HepG2 (cell line): ENCODE measurements around the gene SLC39A3. TPM values are rescaled to one million over a fixed set of nuclear protein-coding genes. Genes with fewer than 3 reads are reported as not detected.

ENCODE experiments used
- GABPA ChIP-seq, 2 experiments: IDR thresholded peaks; 2 replicates each; pipeline ENCODE4 v1.6.1; 2011 to 2016; ENCODE audit warnings: low read depth in 2 of 2, low read length in 1 of 2, missing biosample characterization in 1 of 2, missing genetic modification characterization in 1 of 2
- HCFC1 ChIP-seq: fragments of 150-350 bp; IDR thresholded peaks from 2 replicates; pipeline ENCODE4 v1.6.1; 2014; ENCODE audit warnings: low read depth, low read length
- HDAC2 ChIP-seq: sonication (generic); formaldehyde crosslinking; IDR thresholded peaks from 2 replicates; pipeline ENCODE4 v1.4.0; 2020; ENCODE audit warnings: missing genetic modification reagents
- KDM3A ChIP-seq: IDR thresholded peaks from 2 replicates; pipeline ENCODE4 v1.6.1; 2018; ENCODE audit warnings: low read depth, missing compliant biosample characterization
- NCOA2 ChIP-seq: sonication (generic); formaldehyde crosslinking; IDR thresholded peaks from 2 replicates; pipeline ENCODE4 v1.8.0; 2022; ENCODE audit warnings: inconsistent platforms
- RAD21 ChIP-seq: fragments of 450-650 bp; formaldehyde crosslinking; IDR thresholded peaks from 2 replicates; pipeline ENCODE4 v1.5.0; 2020; ENCODE audit warnings: mild to moderate bottlenecking
- SETDB1 ChIP-seq: sonication (generic); formaldehyde crosslinking; IDR thresholded peaks from 2 replicates; pipeline ENCODE4 v1.5.1; 2020; ENCODE audit warnings: missing genetic modification reagents, mild to moderate bottlenecking, borderline replicate concordance
- ZEB1 ChIP-seq: IDR thresholded peaks from 2 replicates; pipeline ENCODE4 v1.6.1; 2012; ENCODE audit warnings: mild to moderate bottlenecking, low read depth, inconsistent platforms; ENCODE audit not compliant: insufficient replicate concordance
- ZFP82 ChIP-seq: sonication (generic); formaldehyde crosslinking; IDR thresholded peaks from 2 replicates; pipeline ENCODE4 v1.5.1; 2020; ENCODE audit warnings: mild to moderate bottlenecking, missing genetic modification reagents, borderline replicate concordance
- ZNF333 ChIP-seq: sonication (generic); formaldehyde crosslinking; IDR thresholded peaks from 2 replicates; pipeline ENCODE4 v1.4.0; 2020; ENCODE audit warnings: mild to moderate bottlenecking, missing genetic modification reagents, borderline replicate concordance
- ZNF460 ChIP-seq: sonication (generic); formaldehyde crosslinking; IDR thresholded peaks from 2 replicates; pipeline ENCODE4 v1.5.1; 2020; ENCODE audit warnings: missing genetic modification reagents, mild to moderate bottlenecking, borderline replicate concordance
- ZNF484 ChIP-seq: sonication (generic); formaldehyde crosslinking; IDR thresholded peaks from 2 replicates; pipeline ENCODE4 v1.5.1; 2020; ENCODE audit warnings: mild to moderate bottlenecking, low read depth, missing genetic modification reagents, borderline replicate concordance
- polyA plus RNA-seq, 8 experiments: library from polyadenylated mRNA; depleted of rRNA in 3 of 8; stranded (reverse) in 7 of 8; unstranded in 1 of 8; fragments of >200 nt; fragmentation: Illumina TruSeq in 4 of 8; extraction: Trizol in 4 of 8; gene quantifications; 2 replicates each; pipeline versions ENCODE4 v1.2.1 to v1.2.3, GENCODE V29; 2011 to 2016; ENCODE audit warnings: low read depth in 4 of 8, missing spikeins in 1 of 8, mixed read lengths in 1 of 8; ENCODE audit not compliant: insufficient read depth in 1 of 8
- total RNA-seq, 5 experiments: library from RNA; depleted of rRNA; stranded (reverse); fragments of >200 nt; fragmentation: Illumina TruSeq; extraction: Trizol; gene quantifications; 2 replicates each; pipeline ENCODE4 v1.2.3, GENCODE V29; 2016; ENCODE audit warnings: low read depth in 1 of 5
- TF ChIP-seq, protein P1 (sequence below): sonication (generic); formaldehyde crosslinking; conservative IDR thresholded peaks from 2 replicates; pipeline ENCODE4 v1.8.0; 2022; ENCODE audit warnings: mild to moderate bottlenecking, moderate library complexity, missing genetic modification reagents
- TF ChIP-seq, protein P2 (sequence below): IDR thresholded peaks from 2 replicates; pipeline ENCODE4 v1.6.1; 2012; ENCODE audit warnings: inconsistent platforms
- TF ChIP-seq, protein P3 (sequence below): sonication (generic); formaldehyde crosslinking; IDR thresholded peaks from 2 replicates; pipeline ENCODE4 v1.5.0; 2020; ENCODE audit warnings: mild to moderate bottlenecking, missing genetic modification reagents
- TF ChIP-seq, protein P4 (sequence below), 2 experiments: sonication (generic) in 1 of 2; formaldehyde crosslinking in 1 of 2; IDR thresholded peaks; 2 replicates each; pipeline versions ENCODE4 v1.6.1 to v1.9.0; 2014 to 2022; ENCODE audit warnings: antibody characterized with exemption in 1 of 2, borderline replicate concordance in 1 of 2, inconsistent platforms in 1 of 2, low read depth in 1 of 2, missing genetic modification reagents in 1 of 2

SLC39A3 gene
- total and polyA plus RNA-seq, 2 of the 13 experiments (the other 11 are each of a cell fraction or from before 2014, with no cell fraction given): 33.6 to 41.6 TPM

DNA sequence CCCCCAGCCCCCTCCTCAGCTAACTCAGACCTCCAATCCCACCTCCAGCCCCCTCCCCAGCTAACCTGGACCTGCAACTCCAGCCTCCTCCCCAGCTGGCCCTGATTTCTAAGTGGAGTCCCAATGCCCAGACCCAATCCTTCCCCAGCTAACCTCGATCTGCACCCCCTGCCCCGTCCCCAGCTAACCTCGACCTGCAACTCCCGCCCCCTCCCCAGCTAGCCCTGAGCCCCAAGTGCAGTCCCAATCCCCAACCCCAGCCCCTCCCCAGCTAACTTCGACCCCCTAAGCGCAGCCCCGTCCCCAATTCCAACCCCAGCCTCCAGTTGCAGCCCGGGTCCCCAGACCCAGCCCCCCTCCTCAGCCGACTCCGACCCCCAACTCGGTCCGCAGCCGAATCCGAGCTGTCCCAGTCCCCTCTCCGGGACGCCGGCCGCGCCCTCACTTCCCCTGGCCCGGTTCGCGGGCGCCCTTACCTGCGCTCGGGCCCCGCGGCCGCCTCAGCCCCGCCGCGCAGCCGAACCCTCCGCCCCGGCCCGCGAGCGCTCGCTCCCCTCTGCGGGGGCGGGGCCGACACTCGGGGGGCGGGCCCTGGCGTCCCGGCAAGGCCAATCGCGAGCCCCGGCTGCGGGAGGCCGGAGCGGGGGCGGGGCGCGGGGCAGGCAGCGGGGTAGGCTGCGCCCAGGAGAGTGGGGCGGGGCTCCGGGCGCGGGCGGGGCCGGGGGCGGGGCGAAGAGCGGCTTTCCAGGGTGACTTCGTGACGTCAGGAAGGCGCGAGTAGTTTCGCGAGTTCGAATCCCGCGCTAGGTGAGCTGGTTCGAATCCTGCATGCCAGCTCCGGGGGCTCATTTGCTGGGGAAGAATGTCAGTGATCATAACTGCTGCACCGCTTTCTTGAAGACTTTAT, 37.4 kb downstream of the SLC39A3 start, which contains the start of gene GNG7 (continued):
- TF ChIP-seq, protein P1, sequence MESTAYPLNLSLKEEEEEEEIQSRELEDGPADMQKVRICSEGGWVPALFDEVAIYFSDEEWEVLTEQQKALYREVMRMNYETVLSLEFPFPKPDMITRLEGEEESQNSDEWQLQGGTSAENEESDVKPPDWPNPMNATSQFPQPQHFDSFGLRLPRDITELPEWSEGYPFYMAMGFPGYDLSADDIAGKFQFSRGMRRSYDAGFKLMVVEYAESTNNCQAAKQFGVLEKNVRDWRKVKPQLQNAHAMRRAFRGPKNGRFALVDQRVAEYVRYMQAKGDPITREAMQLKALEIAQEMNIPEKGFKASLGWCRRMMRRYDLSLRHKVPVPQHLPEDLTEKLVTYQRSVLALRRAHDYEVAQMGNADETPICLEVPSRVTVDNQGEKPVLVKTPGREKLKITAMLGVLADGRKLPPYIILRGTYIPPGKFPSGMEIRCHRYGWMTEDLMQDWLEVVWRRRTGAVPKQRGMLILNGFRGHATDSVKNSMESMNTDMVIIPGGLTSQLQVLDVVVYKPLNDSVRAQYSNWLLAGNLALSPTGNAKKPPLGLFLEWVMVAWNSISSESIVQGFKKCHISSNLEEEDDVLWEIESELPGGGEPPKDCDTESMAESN: no peak
- TF ChIP-seq RAD21 (CRISPR knock-in tag) (peak; percentile 42; the same call in 1 of the 2 replicates), HDAC2 (CRISPR knock-in tag) (no peak), ZEB1 (no peak), ZFP82 (CRISPR knock-in tag) (no peak), ZNF333 (CRISPR knock-in tag) (no peak), KDM3A (no peak), GABPA (IDR thresholded peaks at IDR 0.05; ENCODE audit: low read depth, low read length) (no peak), GABPA (CRISPR knock-in tag; IDR thresholded peaks at IDR 0.05; ENCODE audit: low read depth) (no peak), NCOA2 (0 out of 2 replicates have a peak, but pooled peaks have one; percentile 9), ZNF484 (CRISPR knock-in tag) (no peak), ZNF460 (CRISPR knock-in tag) (no peak), HCFC1 (no peak), SETDB1 (CRISPR knock-in tag) (no peak)
- TF ChIP-seq, protein P2, sequence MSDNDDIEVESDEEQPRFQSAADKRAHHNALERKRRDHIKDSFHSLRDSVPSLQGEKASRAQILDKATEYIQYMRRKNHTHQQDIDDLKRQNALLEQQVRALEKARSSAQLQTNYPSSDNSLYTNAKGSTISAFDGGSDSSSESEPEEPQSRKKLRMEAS: no peak
- TF ChIP-seq, protein P3, sequence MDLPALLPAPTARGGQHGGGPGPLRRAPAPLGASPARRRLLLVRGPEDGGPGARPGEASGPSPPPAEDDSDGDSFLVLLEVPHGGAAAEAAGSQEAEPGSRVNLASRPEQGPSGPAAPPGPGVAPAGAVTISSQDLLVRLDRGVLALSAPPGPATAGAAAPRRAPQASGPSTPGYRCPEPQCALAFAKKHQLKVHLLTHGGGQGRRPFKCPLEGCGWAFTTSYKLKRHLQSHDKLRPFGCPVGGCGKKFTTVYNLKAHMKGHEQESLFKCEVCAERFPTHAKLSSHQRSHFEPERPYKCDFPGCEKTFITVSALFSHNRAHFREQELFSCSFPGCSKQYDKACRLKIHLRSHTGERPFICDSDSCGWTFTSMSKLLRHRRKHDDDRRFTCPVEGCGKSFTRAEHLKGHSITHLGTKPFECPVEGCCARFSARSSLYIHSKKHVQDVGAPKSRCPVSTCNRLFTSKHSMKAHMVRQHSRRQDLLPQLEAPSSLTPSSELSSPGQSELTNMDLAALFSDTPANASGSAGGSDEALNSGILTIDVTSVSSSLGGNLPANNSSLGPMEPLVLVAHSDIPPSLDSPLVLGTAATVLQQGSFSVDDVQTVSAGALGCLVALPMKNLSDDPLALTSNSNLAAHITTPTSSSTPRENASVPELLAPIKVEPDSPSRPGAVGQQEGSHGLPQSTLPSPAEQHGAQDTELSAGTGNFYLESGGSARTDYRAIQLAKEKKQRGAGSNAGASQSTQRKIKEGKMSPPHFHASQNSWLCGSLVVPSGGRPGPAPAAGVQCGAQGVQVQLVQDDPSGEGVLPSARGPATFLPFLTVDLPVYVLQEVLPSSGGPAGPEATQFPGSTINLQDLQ: no peak
- TF ChIP-seq, protein P4, sequence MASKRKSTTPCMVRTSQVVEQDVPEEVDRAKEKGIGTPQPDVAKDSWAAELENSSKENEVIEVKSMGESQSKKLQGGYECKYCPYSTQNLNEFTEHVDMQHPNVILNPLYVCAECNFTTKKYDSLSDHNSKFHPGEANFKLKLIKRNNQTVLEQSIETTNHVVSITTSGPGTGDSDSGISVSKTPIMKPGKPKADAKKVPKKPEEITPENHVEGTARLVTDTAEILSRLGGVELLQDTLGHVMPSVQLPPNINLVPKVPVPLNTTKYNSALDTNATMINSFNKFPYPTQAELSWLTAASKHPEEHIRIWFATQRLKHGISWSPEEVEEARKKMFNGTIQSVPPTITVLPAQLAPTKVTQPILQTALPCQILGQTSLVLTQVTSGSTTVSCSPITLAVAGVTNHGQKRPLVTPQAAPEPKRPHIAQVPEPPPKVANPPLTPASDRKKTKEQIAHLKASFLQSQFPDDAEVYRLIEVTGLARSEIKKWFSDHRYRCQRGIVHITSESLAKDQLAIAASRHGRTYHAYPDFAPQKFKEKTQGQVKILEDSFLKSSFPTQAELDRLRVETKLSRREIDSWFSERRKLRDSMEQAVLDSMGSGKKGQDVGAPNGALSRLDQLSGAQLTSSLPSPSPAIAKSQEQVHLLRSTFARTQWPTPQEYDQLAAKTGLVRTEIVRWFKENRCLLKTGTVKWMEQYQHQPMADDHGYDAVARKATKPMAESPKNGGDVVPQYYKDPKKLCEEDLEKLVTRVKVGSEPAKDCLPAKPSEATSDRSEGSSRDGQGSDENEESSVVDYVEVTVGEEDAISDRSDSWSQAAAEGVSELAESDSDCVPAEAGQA (IDR thresholded peaks at IDR 0.05; ENCODE audit: low read depth): peak; percentile 45; the same call in 1 of the 2 replicates
- TF ChIP-seq, protein P4 (CRISPR knock-in tag; IDR thresholded peaks at IDR 0.05; ENCODE audit: borderline replicate concordance): no peak
